CD4-positive, alpha-beta T cell treated with Interleukin-2 at 100 ng/mL for 4 hours (primary cell): ENCODE measurements around the gene TMEM156.

Experiments
- DNase-seq: peaks from one replicate; pipeline ENCODE4 v3.0.0-alpha.2; 2020; ENCODE audit warnings: low spot score

The TMEM156 gene

DNA sequence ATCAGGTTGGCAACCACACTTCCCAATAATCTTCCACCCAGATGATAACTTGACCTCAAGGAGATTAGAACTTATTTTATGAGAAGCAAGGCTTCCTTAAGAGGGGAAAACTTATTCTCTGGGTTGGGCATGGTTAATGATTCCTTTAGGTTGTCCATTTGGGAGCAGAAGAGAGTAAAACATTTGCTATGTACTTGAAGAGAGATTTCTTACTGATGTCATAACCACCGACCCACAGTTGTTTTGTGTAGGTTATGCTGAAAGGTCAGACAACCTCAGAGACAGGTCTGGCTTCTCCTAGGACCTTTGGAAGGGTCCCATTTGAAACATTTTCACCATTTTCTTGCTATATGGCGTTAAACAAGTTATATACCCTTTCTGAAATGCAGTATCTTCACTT, 108.5 kb downstream of the TMEM156 start:
- DNase-seq = no peak

DNA sequence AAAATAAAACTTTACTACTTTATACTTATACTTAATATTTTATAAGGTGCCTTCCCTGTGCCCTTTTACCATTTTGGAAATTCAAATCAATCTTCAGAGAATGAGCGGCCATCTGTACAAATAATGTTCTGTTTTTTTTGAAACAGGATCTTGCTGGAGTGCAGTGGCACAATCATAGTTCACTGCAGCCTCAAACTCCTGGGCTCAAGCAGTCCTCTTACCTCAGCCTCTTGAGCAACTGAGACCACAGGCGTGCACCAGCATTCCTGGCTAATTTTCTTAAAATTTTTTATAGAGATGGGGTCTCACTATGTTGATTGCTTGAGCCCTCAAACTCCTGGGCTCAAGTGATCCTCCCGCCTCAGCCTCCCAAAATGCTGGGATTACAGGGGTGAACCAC, 111.1 kb downstream of the TMEM156 start:
- no peak for DNase-seq

DNA sequence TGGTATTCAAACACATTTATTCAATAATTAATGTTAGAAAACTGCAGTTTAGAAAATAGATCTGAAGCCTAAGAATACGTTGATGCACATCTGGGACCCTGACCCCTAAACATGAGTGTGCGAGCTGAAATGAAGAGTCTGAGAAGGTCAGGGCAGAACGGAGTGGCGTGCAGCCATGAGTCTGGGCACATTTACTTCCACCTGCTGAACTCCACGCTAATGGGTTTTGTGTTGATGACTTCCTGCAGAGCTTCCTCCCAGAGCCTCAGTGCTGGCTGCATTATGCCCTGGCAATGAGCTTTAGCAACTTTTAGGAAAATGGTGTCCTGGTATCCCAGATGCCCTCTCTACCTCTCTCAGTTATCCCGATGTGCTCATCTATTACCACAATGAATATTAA, 111.5 kb downstream of the TMEM156 start:
- DNase-seq = no peak

GRCh38 chr4:38920186-38920585, 112.0 kb downstream of the TMEM156 start:
- DNase-seq = no peak

- no peak for DNase-seq
These were observed 112.7 kb downstream of the TMEM156 start for GRCh38 chr4:38919494-38919893.

DNA sequence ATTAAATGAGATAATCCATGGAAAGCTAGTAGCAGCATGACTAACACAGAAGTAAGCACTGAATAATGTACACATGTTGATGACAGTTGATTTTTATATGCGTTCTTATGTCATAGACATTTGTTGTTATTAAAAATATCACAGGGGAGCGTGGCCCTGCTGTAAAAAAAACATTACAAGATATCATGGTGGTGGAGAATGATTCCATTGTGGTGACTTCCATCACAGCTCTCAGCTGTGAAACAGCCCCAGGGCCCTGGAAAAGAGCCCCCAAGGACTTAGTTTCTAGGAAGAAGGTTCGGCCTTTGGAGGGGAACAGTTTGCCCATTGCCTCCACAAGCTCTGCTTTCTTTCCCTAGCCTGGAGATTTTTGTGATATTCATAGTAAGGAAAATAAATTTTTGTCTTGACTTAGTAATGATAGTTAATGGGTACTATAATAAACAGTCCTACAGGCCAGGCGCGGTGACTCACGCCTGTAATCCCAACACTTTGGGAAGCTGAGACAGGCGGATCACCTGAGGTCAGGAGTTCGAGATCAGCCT, 114.7 kb downstream of the TMEM156 start:
- no peak for DNase-seq
